Adrenal gland (tissue), 19 donors: Measurements from ENCODE around the gene NXPH1. TPM values are rescaled to one million over a fixed set of nuclear protein-coding genes. Genes with fewer than 3 reads are reported as not detected.

Experiments used
- DNase-seq, 7 donors: peaks; one replicate each; pipeline ENCODE4 v3.0.0-alpha.2; 2019 to 2020
- H3K27ac ChIP-seq, 5 donors: fragments of 200-600 bp; sonication (generic) in 4 of 5; 1 replicate in 3 of 5; 2 replicates in 2 of 5; pipeline versions ENCODE4 v1.5.1 to v1.8.0; 2016 to 2020; ENCODE audit warnings: mild to moderate bottlenecking in 1 of 5
- H3K27me3 ChIP-seq: fragments of 200-600 bp; 2 replicates; pipeline ENCODE4 v1.8.0; 2021
- H3K36me3 ChIP-seq, 2 donors: fragments of 200-600 bp; replicated peaks in 1 of 2; 1 replicate in 1 of 2; 2 replicates in 1 of 2; pipeline versions ENCODE4 v1.5.1 to v1.8.0; 2018 to 2022
- H3K4me1 ChIP-seq, 2 donors: fragments of 200-600 bp; replicated peaks in 1 of 2; 1 replicate in 1 of 2; 2 replicates in 1 of 2; pipeline versions ENCODE4 v1.5.1 to v1.8.0; 2018 to 2021
- H3K4me3 ChIP-seq, 4 donors: fragments of 200-600 bp; sonication (generic) in 3 of 4; one replicate each; pipeline ENCODE4 v1.5.1; 2016 to 2018
- H3K9me3 ChIP-seq, 3 donors: fragments of 200-600 bp; sonication (generic) in 1 of 3; replicated peaks in 1 of 3; 1 replicate in 2 of 3; 2 replicates in 1 of 3; pipeline versions ENCODE4 v1.5.1 to v1.8.0; 2016 to 2021
- POLR2A ChIP-seq, 2 donors: fragments of 450-650 bp; IDR thresholded peaks; one replicate each; pipeline ENCODE4 v1.6.1; 2017; ENCODE audit warnings: antibody characterized with exemption in 2 of 2, mild to moderate bottlenecking in 2 of 2, moderate library complexity in 1 of 2
- WGBS, 4 donors: extraction: QIAGEN DNeasy Blood & Tissue Kit in 2 of 4; methylation state at CpG; one replicate each; pipeline versions ENCODE4 v1.1.5 to v1.1.7; 2013 to 2017; 5-methylcytosine and 5-hydroxymethylcytosine counted together
- intact Hi-C, 2 donors: fragments of 100-400 bp; cut with DNase I; formaldehyde crosslinking; loops; one replicate each; pipeline versions ENCODE4 v1.14.1 to v1.15.0; 2022 to 2023
- long read RNA-seq, 10 donors: library from polyadenylated mRNA in 3 of 10; unstranded in 2 of 10; stranded (forward) in 1 of 10; transcript quantifications; one replicate each; pipeline ENCODE4 v2.0.0 and lab custom pipeline, GENCODE V29; 2021 to 2026
- polyA plus RNA-seq, 3 donors: library from polyadenylated mRNA; stranded (reverse); fragments of 200-250 nt in 2 of 3; fragments of 350-450 nt in 1 of 3; fragmentation: Illumina TruSeq in 1 of 3; extraction: RNeasy Lipid Tissue Mini Kit (QIAGEN cat#74804) in 1 of 3; gene quantifications; one replicate each; pipeline ENCODE4 v1.2.3, GENCODE V29; 2013 to 2014
- total RNA-seq, 9 donors: library from RNA; depleted of rRNA in 4 of 9; stranded (reverse); fragments of >200 nt in 4 of 9; fragments of 120-200 nt in 1 of 9; fragmentation: NEBNext Ultra II Directional in 1 of 9; extraction: Animal tissue kit (Norgen Biotek cat#: 25700) in 1 of 9; gene quantifications; one replicate each; pipeline versions ENCODE4 v1.1.0 to v1.2.4, GENCODE V29; 2013 to 2023
- TF ChIP-seq, protein P1 (sequence below), 6 experiments: fragments of 450-650 bp in 4 of 6; fragments of 200-600 bp in 2 of 6; sonication (generic) in 1 of 6; IDR thresholded peaks; 1 replicate in 5 of 6; 2 replicates in 1 of 6; pipeline versions ENCODE4 v1.5.1 to v1.8.0; 2016 to 2021; ENCODE audit warnings: antibody characterized with exemption in 6 of 6, mild to moderate bottlenecking in 2 of 6, moderate library complexity in 1 of 6
- donor health status: healthy with polysubstance abuse.
- donor health status: Bipolar disorder and iron deficiency.
- donor health status: DM: yes; HTN: yes; CAD: no.
- donor health status: DM: no; HTN: no; CAD: no.
- donor health status: DM: no; HTN: no; CAD: no.
- donor health status: DM: yes; HTN: yes; CAD: no.

NXPH1 gene
- total RNA-seq (10 to 100 TPM in 8 of 9 donors, 1 to 10 TPM in 1; 6.8 to 80.2 (median 51.3) TPM), polyA plus RNA-seq (10 to 100 TPM; 18.4 to 25.8 (median 21.2) TPM)
- long read RNA-seq, donor 1: 0 reads
- long read RNA-seq, donor 2, partial matches to known transcripts: 0 of 1 reads
- long read RNA-seq, donor 2, other reads (novel, unspliced or antisense): 0 of 1 reads
- long read RNA-seq, donor 3: 0 reads
- long read RNA-seq, donor 4, partial matches to known transcripts: 0 of 3 reads
- long read RNA-seq, donor 4, other reads (novel, unspliced or antisense): 0 of 3 reads
- long read RNA-seq, donor 5, partial matches to known transcripts: 0 of 6 reads
- long read RNA-seq, donor 5, other reads (novel, unspliced or antisense): 2 of 6 reads
- long read RNA-seq, donor 6, partial matches to known transcripts: 0 of 6 reads
- long read RNA-seq, donor 6, other reads (novel, unspliced or antisense): 2 of 6 reads
- long read RNA-seq, donor 7, partial matches to known transcripts: 0 of 1 reads
- long read RNA-seq, donor 7, other reads (novel, unspliced or antisense): 0 of 1 reads
- long read RNA-seq, donor 8: 0 reads
- long read RNA-seq, donor 9: 0 reads
- long read RNA-seq, donor 10: 0 reads

DNA sequence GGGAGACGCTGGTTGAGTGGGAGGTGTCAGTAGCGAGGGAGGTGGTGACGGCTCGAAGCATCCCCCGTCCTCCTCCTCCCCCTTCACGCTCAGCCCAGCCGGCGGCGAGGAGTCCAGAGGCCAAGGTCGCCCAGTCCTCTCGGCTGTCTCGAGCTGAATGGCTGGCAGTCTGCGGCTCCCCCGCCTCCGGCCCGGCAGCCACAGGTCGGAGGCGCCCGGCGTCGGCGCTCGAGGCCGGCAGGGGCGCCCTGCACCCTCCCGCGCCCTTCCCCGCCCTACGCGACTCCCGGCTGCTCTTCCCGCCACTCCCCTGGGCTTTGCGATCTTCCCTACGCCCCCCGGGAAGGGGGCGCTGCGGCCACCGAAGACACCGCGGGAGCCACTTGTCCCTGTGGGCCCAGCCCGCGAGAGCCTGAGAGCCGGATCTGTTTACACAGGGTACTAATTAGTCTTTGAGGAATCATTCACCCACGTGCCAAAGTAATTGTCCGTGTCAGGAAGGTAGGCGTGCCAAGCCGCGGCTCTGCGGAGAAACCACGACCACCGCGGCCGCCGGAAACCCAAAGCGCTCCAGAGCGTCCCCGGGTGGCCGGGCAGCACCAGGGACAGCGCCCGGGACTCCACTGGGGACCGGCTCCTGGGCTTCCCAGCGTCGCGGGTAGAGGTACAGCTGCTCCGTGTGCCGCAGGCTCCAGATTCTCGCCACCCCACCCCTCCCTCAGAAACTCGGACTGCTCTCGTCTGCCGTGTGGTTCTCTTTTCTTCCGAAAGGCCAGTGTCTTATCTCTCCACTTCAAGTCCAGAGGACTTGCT lies at the start of gene NXPH1:
Gene NXPH1 (plus strand): TSS at position 133 of the 813 bp plus-strand sequence.
- H3K36me3 ChIP-seq: no peaks in the 10 kb centered on the region

DNA sequence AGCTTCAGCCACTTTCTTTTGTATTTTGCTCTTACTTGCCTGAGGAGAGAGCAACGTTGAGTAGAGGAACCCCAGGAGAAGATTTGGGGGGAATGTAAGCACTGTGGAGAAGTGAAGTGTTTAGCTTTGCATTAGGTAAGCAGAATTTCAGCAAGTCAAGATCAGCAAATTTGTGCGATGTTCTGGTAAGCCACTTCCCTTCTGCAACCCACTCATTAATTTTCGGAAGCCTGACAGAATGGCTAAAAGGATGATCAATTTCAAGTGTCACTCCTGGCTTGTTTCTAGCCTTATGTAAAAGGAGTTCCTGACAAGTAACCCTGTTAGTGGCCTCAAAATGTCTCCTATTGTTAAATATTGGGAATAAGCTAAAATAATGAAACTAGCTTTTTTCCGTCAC lies 48.5 kb upstream of the NXPH1 start:
- Histone ChIP-seq H3K4me1 (no peaks in the 10 kb centered on the region), H3K27me3 (no peaks in the 10 kb centered on the region), H3K27ac (no peak overlapping the region), H3K9me3 (no peaks in the 10 kb centered on the region), H3K36me3 (no peaks in the 10 kb centered on the region), H3K4me3 (no peak overlapping the region)
- 49 to 73% (median 59%) methylated on average over 4 of the region's 4 CpGs for WGBS, 4 donors
- TF ChIP-seq, protein P1, sequence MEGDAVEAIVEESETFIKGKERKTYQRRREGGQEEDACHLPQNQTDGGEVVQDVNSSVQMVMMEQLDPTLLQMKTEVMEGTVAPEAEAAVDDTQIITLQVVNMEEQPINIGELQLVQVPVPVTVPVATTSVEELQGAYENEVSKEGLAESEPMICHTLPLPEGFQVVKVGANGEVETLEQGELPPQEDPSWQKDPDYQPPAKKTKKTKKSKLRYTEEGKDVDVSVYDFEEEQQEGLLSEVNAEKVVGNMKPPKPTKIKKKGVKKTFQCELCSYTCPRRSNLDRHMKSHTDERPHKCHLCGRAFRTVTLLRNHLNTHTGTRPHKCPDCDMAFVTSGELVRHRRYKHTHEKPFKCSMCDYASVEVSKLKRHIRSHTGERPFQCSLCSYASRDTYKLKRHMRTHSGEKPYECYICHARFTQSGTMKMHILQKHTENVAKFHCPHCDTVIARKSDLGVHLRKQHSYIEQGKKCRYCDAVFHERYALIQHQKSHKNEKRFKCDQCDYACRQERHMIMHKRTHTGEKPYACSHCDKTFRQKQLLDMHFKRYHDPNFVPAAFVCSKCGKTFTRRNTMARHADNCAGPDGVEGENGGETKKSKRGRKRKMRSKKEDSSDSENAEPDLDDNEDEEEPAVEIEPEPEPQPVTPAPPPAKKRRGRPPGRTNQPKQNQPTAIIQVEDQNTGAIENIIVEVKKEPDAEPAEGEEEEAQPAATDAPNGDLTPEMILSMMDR (IDR thresholded peaks at IDR 0.05): no peak
- no peak for TF ChIP-seq POLR2A (IDR thresholded peaks at IDR 0.05)
- no peak for DNase-seq
- intact Hi-C loops: no loop called here

More for the DNA sequence above, at the start of gene NXPH1:
- intact Hi-C loops: loop anchor here in 1 of 2 donors (10.0 kb wide), 1 partner anchor 281 kb away; no protein-coding TSS in a partner anchor
- no peaks in the 10 kb centered on the region for H3K9me3 ChIP-seq
- H3K27ac ChIP-seq: peak within 1 kb of the TSS in 2 of 5 donors; percentile 61 to 72
- H3K4me1 ChIP-seq: no peaks in the 10 kb centered on the region
- peak; percentile 71 to 87 (median 80) for DNase-seq
- TF ChIP-seq, protein P1 (IDR thresholded peaks at IDR 0.05): peak in 4 of 6 experiments; percentile 29 to 47 (median 32)
- TF ChIP-seq POLR2A (IDR thresholded peaks at IDR 0.05): peak in 1 of 2 donors; percentile 26
- WGBS, 4 donors: 1 to 3% (median 1%) methylated on average over 12 to 71 of the region's 71 CpGs
- H3K27me3 ChIP-seq: peaks cover 4% of the 10 kb centered on the region
- peak within 1 kb of the TSS in 3 of 4 donors; percentile 36 to 65 (median 46) for H3K4me3 ChIP-seq

DNA sequence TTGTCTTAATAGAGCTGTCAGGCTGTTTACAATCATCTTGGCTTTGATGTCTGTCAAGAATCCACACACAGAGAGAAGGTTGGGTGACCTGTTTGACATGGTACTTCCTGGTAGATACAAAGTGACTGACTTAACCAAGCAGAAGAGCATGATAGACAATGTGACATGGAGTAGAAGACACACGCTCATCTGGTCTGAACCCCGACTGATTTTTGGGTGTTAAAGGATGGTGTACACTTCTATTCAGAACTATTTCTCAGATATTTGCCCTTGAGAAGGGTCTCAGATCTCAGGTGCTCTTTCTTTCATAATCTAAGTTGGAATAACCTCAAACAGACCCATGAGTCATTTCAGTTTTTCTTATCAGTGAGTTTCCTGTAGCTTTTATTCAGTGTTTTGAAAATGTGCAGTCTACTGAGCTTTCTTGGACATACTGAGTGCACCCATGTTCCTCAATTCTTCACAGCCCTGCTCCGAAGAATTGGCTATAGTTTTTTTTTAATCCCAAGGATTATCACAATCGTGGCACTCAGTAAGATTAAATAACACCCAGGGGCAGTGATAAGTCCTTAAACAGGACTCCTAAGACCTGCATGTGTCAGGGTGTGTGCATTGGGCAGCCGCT lies 46.4 kb upstream of the NXPH1 start:
- no peaks in the 10 kb centered on the region for H3K4me1 ChIP-seq
- TF ChIP-seq POLR2A (IDR thresholded peaks at IDR 0.05): no peak
- TF ChIP-seq, protein P1 (IDR thresholded peaks at IDR 0.05): no peak
- 40 to 59% (median 49%) methylated on average over 5 of the region's 5 CpGs for WGBS, 4 donors
- DNase-seq: no peak
- no peak overlapping the region for H3K4me3 ChIP-seq
- H3K9me3 ChIP-seq: no peaks in the 10 kb centered on the region
- intact Hi-C loops: no loop called here
- no peaks in the 10 kb centered on the region for H3K36me3 ChIP-seq
- H3K27me3 ChIP-seq: no peaks in the 10 kb centered on the region
- no peak overlapping the region for H3K27ac ChIP-seq
